ENCODE results near the gene RPTN. TPM values are rescaled to one million over a fixed set of nuclear protein-coding genes. Genes with fewer than 3 reads are reported as not detected.

RPTN gene
- polyA plus RNA-seq, 10 donors, result not detected

- peak in 2 of 3 donors; percentile 5 to 59 for DNase-seq
These were observed 46.7 kb downstream of the RPTN start for GRCh38 chr1:152112101-152112884.

- peak in 2 of 3 donors; percentile 9 to 73 for DNase-seq
These were observed 47.5 kb downstream of the RPTN start for GRCh38 chr1:152111515-152111968.

GRCh38 chr1:152110860-152111514, 48.0 kb downstream of the RPTN start:
- DNase-seq, result peak in 2 of 3 donors; percentile 19 to 68

- peak in 2 of 3 donors; percentile 7 to 53 for DNase-seq
These were observed 48.6 kb downstream of the RPTN start for GRCh38 chr1:152110365-152110859.

- peak in 1 of 3 donors; percentile 2 for DNase-seq
These were observed 49.1 kb downstream of the RPTN start for GRCh38 chr1:152109998-152110294.

- peak in 1 of 3 donors; percentile 18 for DNase-seq
These were observed 49.6 kb downstream of the RPTN start for GRCh38 chr1:152109231-152109997.

GRCh38 chr1:152108882-152109222, 50.2 kb downstream of the RPTN start:
- DNase-seq, result no peak

GRCh38 chr1:152107984-152108881, 50.8 kb downstream of the RPTN start:
- DNase-seq, result peak in 1 of 3 donors; percentile 22

- peak in 1 of 3 donors; percentile 9 for DNase-seq
These were observed 51.7 kb downstream of the RPTN start for GRCh38 chr1:152107031-152107983.

GRCh38 chr1:152104854-152105253, 54.2 kb downstream of the RPTN start:
- DNase-seq, result no peak

Other genes starting within 250 kb of the RPTN start
- gene THEM4, start 249.7 kb downstream of the RPTN start, polyA plus RNA-seq (ENCODE audit: insufficient read length in 10 of 10), result 10 to 100 TPM in 8 of 10 donors, 1 to 10 TPM in 2; 8.8 to 23.8 (median 14.7) TPM
- 100 to 1,000 TPM; 195 to 408 (median 272) TPM for gene S100A10, start 165.4 kb downstream of the RPTN start, polyA plus RNA-seq (ENCODE audit: insufficient read length in 10 of 10)
- gene S100A11, start 122.2 kb downstream of the RPTN start, polyA plus RNA-seq (ENCODE audit: insufficient read length in 10 of 10), result 100 to 1,000 TPM; 144 to 317 (median 205) TPM
- not detected for gene TCHHL1, start 70.2 kb downstream of the RPTN start, polyA plus RNA-seq (ENCODE audit: insufficient read length in 10 of 10)
- under 1 TPM in 8 of 10 donors, not detected in 2; 0.03 to 0.11 (median 0.04) TPM for gene TCHH, start 43.8 kb downstream of the RPTN start, polyA plus RNA-seq (ENCODE audit: insufficient read length in 10 of 10)
- under 1 TPM; 0.04 to 0.66 (median 0.24) TPM for gene HRNR, start 65.0 kb upstream of the RPTN start, polyA plus RNA-seq (ENCODE audit: insufficient read length in 10 of 10)
- 1 to 10 TPM in 1 of 10 donors, under 1 TPM in 9; 0.12 to 1.3 (median 0.38) TPM for gene FLG, start 166.0 kb upstream of the RPTN start, polyA plus RNA-seq (ENCODE audit: insufficient read length in 10 of 10)
- under 1 TPM in 9 of 10 donors, not detected in 1; 0.01 to 0.08 (median 0.04) TPM for gene FLG2, start 200.8 kb upstream of the RPTN start, polyA plus RNA-seq (ENCODE audit: insufficient read length in 10 of 10)

All from muscle of back (tissue), 11 donors.